Upper lobe of left lung (tissue), 6 donors: ENCODE data around the gene PIGM. TPM values are rescaled to one million over a fixed set of nuclear protein-coding genes. Genes with fewer than 3 reads are reported as not detected.

Source experiments
- ATAC-seq, 2 donors: fragments of 200-7000 bp; cut with Tn5 transposase; one replicate each; pipeline ENCODE4 v1.9.1; 2022; ENCODE audit warnings: mild to moderate bottlenecking in 2 of 2, moderate library complexity in 2 of 2; ENCODE audit not compliant: low FRiP score in 2 of 2
- DNase-seq, 2 donors: peaks; one replicate each; pipeline ENCODE4 v3.0.0-alpha.2; 2019 to 2020
- H3K27ac ChIP-seq, 4 donors: fragments of 200-600 bp; sonication (generic); one replicate each; pipeline ENCODE4 v1.5.1; 2016 to 2019
- H3K27me3 ChIP-seq, 4 donors: fragments of 200-600 bp; sonication (generic); one replicate each; pipeline ENCODE4 v1.5.1; 2017 to 2019
- H3K36me3 ChIP-seq, 4 donors: fragments of 200-600 bp; sonication (generic); one replicate each; pipeline ENCODE4 v1.5.1; 2016 to 2019
- H3K4me1 ChIP-seq, 4 donors: fragments of 200-600 bp; sonication (generic); one replicate each; pipeline ENCODE4 v1.5.1; 2018 to 2019
- H3K4me3 ChIP-seq, 4 donors: fragments of 200-600 bp; sonication (generic); one replicate each; pipeline ENCODE4 v1.5.1; 2017 to 2019; ENCODE audit warnings: mild to moderate bottlenecking in 2 of 4, moderate library complexity in 1 of 4
- H3K9me3 ChIP-seq, 4 donors: fragments of 200-600 bp; sonication (generic); one replicate each; pipeline ENCODE4 v1.5.1; 2018 to 2019
- CTCF ChIP-seq, 6 experiments: fragments of 450-650 bp in 4 of 6; fragments of 200-600 bp in 2 of 6; sonication (generic) in 2 of 6; IDR thresholded peaks; one replicate each; pipeline ENCODE4 v1.5.1; 2016 to 2019; ENCODE audit warnings: antibody characterized with exemption in 6 of 6
- EP300 ChIP-seq, 4 donors: sonication (generic); formaldehyde crosslinking; IDR thresholded peaks; one replicate each; pipeline ENCODE4 v1.5.1; 2017; ENCODE audit warnings: antibody characterized with exemption in 4 of 4, control low read depth in 2 of 4
- POLR2A ChIP-seq, 4 donors: fragments of 450-650 bp; IDR thresholded peaks; one replicate each; pipeline ENCODE4 v1.5.1; 2016 to 2017; ENCODE audit warnings: antibody characterized with exemption in 4 of 4, mild to moderate bottlenecking in 2 of 4
- POLR2AphosphoS5 ChIP-seq, 2 donors: sonication (generic); formaldehyde crosslinking; IDR thresholded peaks; one replicate each; pipeline ENCODE4 v1.5.1; 2017; ENCODE audit warnings: antibody characterized with exemption in 2 of 2
- WGBS, 2 donors: methylation state at CpG; one replicate each; pipeline ENCODE4 v1.1.5; 2017 to 2018; 5-methylcytosine and 5-hydroxymethylcytosine counted together
- total RNA-seq, 6 donors: library from RNA; depleted of rRNA in 4 of 6; stranded (reverse); fragments of >200 nt in 4 of 6; gene quantifications; one replicate each; pipeline versions ENCODE4 v1.1.0 to v1.2.1, GENCODE V29; 2016 to 2021
- donor health status: DM: no; HTN: no; CAD: no; lungs with moderate emphysema.
- donor health status: DM: no; HTN: yes; CAD: no; lungs with severe emphysema.

PIGM gene
- total RNA-seq, 6 donors from 2014 or later: 2.8 to 6.5 (median 6.0) TPM

DNA sequence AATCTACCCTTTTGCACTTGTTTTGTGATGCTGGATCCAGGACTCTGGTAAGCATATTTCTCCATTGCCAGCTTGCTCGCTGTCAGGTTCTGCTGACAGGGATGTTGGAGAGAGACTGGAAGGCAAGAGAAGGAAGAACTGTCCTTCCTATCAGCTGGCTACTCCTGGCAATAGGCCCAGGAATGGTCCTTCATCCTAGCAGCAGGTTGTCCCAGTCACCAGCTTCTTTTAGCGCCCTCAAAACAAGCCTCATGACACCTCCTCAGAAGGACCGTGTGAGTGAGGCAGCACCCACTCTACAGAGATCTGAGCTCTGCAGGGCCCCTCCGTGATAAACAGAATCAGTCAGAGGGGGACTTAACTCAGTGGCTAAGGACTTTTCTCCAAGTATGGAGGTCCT, 44.6 kb downstream of the PIGM start:
- Histone ChIP-seq H3K36me3 (no peaks in the 10 kb centered on the region), H3K4me3 (no peak overlapping the region), H3K27ac (no peak overlapping the region), H3K4me1 (peaks cover 0 to 10% (median 5%) of the 10 kb centered on the region in 4 donors), H3K9me3 (no peaks in the 10 kb centered on the region), H3K27me3 (no peaks in the 10 kb centered on the region)
- DNase-seq: no peak
- TF ChIP-seq CTCF (IDR thresholded peaks at IDR 0.05): no peak
- no peak for TF ChIP-seq POLR2AphosphoS5 (IDR thresholded peaks at IDR 0.05)
- TF ChIP-seq EP300 (IDR thresholded peaks at IDR 0.05): no peak
- TF ChIP-seq POLR2A (IDR thresholded peaks at IDR 0.05): no peak
- 79 to 86% methylated on average over 4 of the region's 4 CpGs for WGBS, 2 donors
- peak in 1 of 2 donors; percentile 28 for ATAC-seq

GRCh38 chr1:159986531-159986930, 45.3 kb downstream of the PIGM start:
- no peak for ATAC-seq
- peaks cover 0 to 6% (median 2%) of the 10 kb centered on the region in 4 donors for H3K4me1 ChIP-seq
- H3K36me3 ChIP-seq: no peaks in the 10 kb centered on the region
- no peak overlapping the region for H3K4me3 ChIP-seq
- no peak for TF ChIP-seq CTCF (IDR thresholded peaks at IDR 0.05)
- no peak for TF ChIP-seq POLR2AphosphoS5 (IDR thresholded peaks at IDR 0.05)
- no peak for TF ChIP-seq EP300 (IDR thresholded peaks at IDR 0.05)
- TF ChIP-seq POLR2A (IDR thresholded peaks at IDR 0.05): no peak
- H3K27me3 ChIP-seq: no peaks in the 10 kb centered on the region
- H3K27ac ChIP-seq: no peak overlapping the region
- no peak for DNase-seq
- 80 to 100% methylated on average over 1 of the region's 1 CpG for whole genome bisulfite sequencing, 2 donors
- no peaks in the 10 kb centered on the region for H3K9me3 ChIP-seq

- H3K27ac ChIP-seq: no peak overlapping the region
- DNase-seq: no peak
- no peak for TF ChIP-seq CTCF (IDR thresholded peaks at IDR 0.05)
- no peak for TF ChIP-seq EP300 (IDR thresholded peaks at IDR 0.05)
- no peak for TF ChIP-seq POLR2A (IDR thresholded peaks at IDR 0.05)
- TF ChIP-seq POLR2AphosphoS5 (IDR thresholded peaks at IDR 0.05): no peak
- no peak overlapping the region for H3K4me3 ChIP-seq
- no peaks in the 10 kb centered on the region for H3K27me3 ChIP-seq
- WGBS, 2 donors: 63 to 64% methylated on average over 2 of the region's 2 CpGs
- ATAC-seq: no peak
- no peaks in the 10 kb centered on the region for H3K36me3 ChIP-seq
- H3K4me1 ChIP-seq: peaks cover 0 to 2% (median 0%) of the 10 kb centered on the region in 4 donors
- no peaks in the 10 kb centered on the region for H3K9me3 ChIP-seq
Observed at GRCh38 chr1:159986093-159986492, 45.7 kb downstream of the PIGM start.

DNA sequence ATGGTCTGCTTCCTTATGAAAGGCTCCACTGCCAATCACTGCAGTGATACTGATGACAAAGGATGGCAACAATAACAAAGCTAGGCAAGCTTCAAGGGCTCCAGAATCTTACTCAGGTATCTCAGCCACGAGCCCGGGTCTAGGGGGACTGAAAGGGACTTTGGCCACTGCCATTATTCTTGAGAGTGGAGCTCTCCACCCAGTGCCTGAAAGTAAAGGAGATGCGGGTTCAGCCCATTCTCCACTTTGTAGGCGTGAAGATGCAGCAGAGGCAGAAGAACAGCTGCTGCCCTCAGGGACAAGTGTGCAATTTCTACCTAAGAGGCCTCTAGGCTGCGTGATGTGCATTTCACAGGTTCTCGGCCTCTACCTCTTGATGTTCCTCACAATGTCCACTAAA, 46.3 kb downstream of the PIGM start:
- H3K36me3 ChIP-seq: no peaks in the 10 kb centered on the region
- ATAC-seq: no peak
- no peak overlapping the region for H3K27ac ChIP-seq
- H3K4me1 ChIP-seq: no peaks in the 10 kb centered on the region
- TF ChIP-seq CTCF (IDR thresholded peaks at IDR 0.05): no peak
- no peak for TF ChIP-seq EP300 (IDR thresholded peaks at IDR 0.05)
- TF ChIP-seq POLR2A (IDR thresholded peaks at IDR 0.05): no peak
- TF ChIP-seq POLR2AphosphoS5 (IDR thresholded peaks at IDR 0.05): no peak
- no peak overlapping the region for H3K4me3 ChIP-seq
- no peak for DNase-seq
- no peaks in the 10 kb centered on the region for H3K27me3 ChIP-seq
- 94 to 97% methylated on average over 4 to 6 of the region's 6 CpGs for WGBS, 2 donors
- H3K9me3 ChIP-seq: no peaks in the 10 kb centered on the region

- no peaks in the 10 kb centered on the region for H3K9me3 ChIP-seq
- H3K4me3 ChIP-seq: no peak overlapping the region
- H3K27me3 ChIP-seq: no peaks in the 10 kb centered on the region
- H3K36me3 ChIP-seq: no peaks in the 10 kb centered on the region
- 81% methylated on average over 5 of the region's 5 CpGs for WGBS, 2 donors
- DNase-seq (no peak), ATAC-seq (no peak)
- H3K27ac ChIP-seq: no peak overlapping the region
- no peaks in the 10 kb centered on the region for H3K4me1 ChIP-seq
- TF ChIP-seq EP300 (IDR thresholded peaks at IDR 0.05) (no peak), CTCF (IDR thresholded peaks at IDR 0.05) (no peak), POLR2AphosphoS5 (IDR thresholded peaks at IDR 0.05) (no peak), POLR2A (IDR thresholded peaks at IDR 0.05) (no peak)
Observed at GRCh38 chr1:159983681-159984080, 48.1 kb downstream of the PIGM start.
